Neural crest cell (in vitro differentiated cells): ENCODE results near the gene CHAF1B. TPM values are rescaled to one million over a fixed set of nuclear protein-coding genes. Genes with fewer than 3 reads are reported as not detected.

Experiments used
- DNase-seq: peaks from one replicate; pipeline ENCODE4 v3.0.0; 2021; ENCODE audit warnings: low read depth, mixed read lengths, low spot score
- H3K27ac Mint-ChIP-seq: one replicate; pipeline ENCODE4 v1.8.0; 2021; ENCODE audit warnings: mild to moderate bottlenecking, mixed read lengths; ENCODE audit not compliant: unreplicated experiment
- H3K27me3 Mint-ChIP-seq: 2 replicates; pipeline ENCODE4 v1.8.0; 2021; ENCODE audit warnings: low read depth, mild to moderate bottlenecking, mixed read lengths
- H3K36me3 Mint-ChIP-seq: 2 replicates; pipeline ENCODE4 v1.8.0; 2021; ENCODE audit warnings: low read depth, mild to moderate bottlenecking, mixed read lengths
- H3K4me1 Mint-ChIP-seq: 2 replicates; pipeline ENCODE4 v1.8.0; 2021; ENCODE audit warnings: mixed read lengths
- H3K4me3 Mint-ChIP-seq: one replicate; pipeline ENCODE4 v1.8.0; 2021; ENCODE audit warnings: mild to moderate bottlenecking, mixed read lengths
- H3K9me3 Mint-ChIP-seq: 2 replicates; pipeline ENCODE4 v1.8.0; 2021; ENCODE audit warnings: mixed read lengths
- CTCF ChIP-seq: fragments of 200-600 bp; sonication (generic); conservative IDR thresholded peaks from 2 replicates; pipeline ENCODE4 v1.5.0; 2021; ENCODE audit warnings: antibody characterized with exemption, mild to moderate bottlenecking
- total RNA-seq: library from RNA; stranded (reverse); gene quantifications from 2 replicates; pipeline ENCODE4 v1.2.1, GENCODE V29; 2021

Gene CHAF1B
- total RNA-seq, 1 donor from 2014 or later, result 32.3 TPM

DNA sequence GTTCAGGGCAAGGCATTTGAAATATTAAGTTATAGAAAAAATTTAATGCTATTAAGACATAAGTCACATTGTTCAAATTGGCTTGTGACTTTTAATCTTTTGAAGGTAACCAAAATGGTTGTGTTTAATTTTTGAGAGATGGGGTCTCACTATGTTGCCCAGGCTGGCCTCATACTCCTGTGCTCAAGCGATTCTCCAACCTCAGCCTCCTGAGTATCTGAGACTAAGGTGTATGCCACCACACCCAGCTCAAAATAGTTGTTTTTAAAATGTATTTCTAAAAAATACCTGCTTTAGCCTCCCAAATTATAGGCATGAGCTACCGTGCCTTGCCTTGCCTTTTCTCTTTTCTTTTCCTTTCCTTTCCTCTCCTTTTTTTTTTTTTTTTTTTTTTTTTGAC is 26.0 kb upstream of the CHAF1B start:
- Mint-ChIP-seq H3K36me3 (peaks cover 31% of the 10 kb centered on the region), H3K4me3 (no peak overlapping the region), H3K9me3 (no peaks in the 10 kb centered on the region), H3K27me3 (no peaks in the 10 kb centered on the region), H3K27ac (no peak overlapping the region), H3K4me1 (peaks cover 10% of the 10 kb centered on the region)
- no peak for DNase-seq
- no peak for TF ChIP-seq CTCF

GRCh38 chr21:36369064-36369685 is 16.0 kb upstream of the CHAF1B start:
- DNase-seq, result no peak
- no peaks in the 10 kb centered on the region for H3K9me3 Mint-ChIP-seq
- no peaks in the 10 kb centered on the region for H3K4me1 Mint-ChIP-seq
- H3K27ac Mint-ChIP-seq, result no peak overlapping the region
- H3K27me3 Mint-ChIP-seq, result no peaks in the 10 kb centered on the region
- TF ChIP-seq CTCF, result no peak
- peaks cover 30% of the 10 kb centered on the region for H3K36me3 Mint-ChIP-seq
- H3K4me3 Mint-ChIP-seq, result no peak overlapping the region

- H3K36me3 Mint-ChIP-seq, result peaks cover 21% of the 10 kb centered on the region
- H3K4me1 Mint-ChIP-seq, result no peaks in the 10 kb centered on the region
- TF ChIP-seq CTCF, result no peak
- H3K9me3 Mint-ChIP-seq, result no peaks in the 10 kb centered on the region
- H3K27me3 Mint-ChIP-seq, result no peaks in the 10 kb centered on the region
- DNase-seq, result no peak
- H3K27ac Mint-ChIP-seq, result no peak overlapping the region
- no peak overlapping the region for H3K4me3 Mint-ChIP-seq
Measured at GRCh38 chr21:36375994-36376393, 9.2 kb upstream of the CHAF1B start.

- H3K36me3 Mint-ChIP-seq, result peaks cover 17% of the 10 kb centered on the region
- peaks cover 3% of the 10 kb centered on the region for H3K9me3 Mint-ChIP-seq
- no peak overlapping the region for H3K27ac Mint-ChIP-seq
- H3K27me3 Mint-ChIP-seq, result no peaks in the 10 kb centered on the region
- no peak overlapping the region for H3K4me3 Mint-ChIP-seq
- peaks cover 9% of the 10 kb centered on the region for H3K4me1 Mint-ChIP-seq
- no peak for DNase-seq
- TF ChIP-seq CTCF, result no peak
Measured at GRCh38 chr21:36377391-36377842, 7.8 kb upstream of the CHAF1B start.

DNA sequence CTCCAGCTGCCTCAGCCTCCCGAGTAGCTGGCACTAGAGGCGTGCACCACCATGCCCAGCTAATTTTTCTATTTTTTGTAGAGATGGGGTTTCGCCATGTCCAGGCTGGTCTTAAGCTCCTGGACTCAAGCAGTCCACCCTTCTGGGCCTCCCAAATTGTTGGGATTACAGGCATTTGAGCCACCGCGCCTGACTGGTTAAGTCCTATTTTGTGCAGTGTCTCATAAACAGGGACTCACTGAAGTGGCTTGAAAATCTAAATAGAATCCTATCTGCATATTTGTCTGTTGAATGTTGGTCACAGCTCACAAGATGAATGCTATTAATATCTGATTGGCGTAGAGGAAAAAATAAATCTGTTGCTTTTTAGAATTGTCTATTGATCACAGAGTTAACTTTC is 5.9 kb upstream of the CHAF1B start:
- TF ChIP-seq CTCF, result no peak
- no peak for DNase-seq
- H3K4me1 Mint-ChIP-seq, result peaks cover 9% of the 10 kb centered on the region
- H3K9me3 Mint-ChIP-seq, result peaks cover 3% of the 10 kb centered on the region
- H3K36me3 Mint-ChIP-seq, result peaks cover 12% of the 10 kb centered on the region
- H3K27ac Mint-ChIP-seq, result no peak overlapping the region
- no peaks in the 10 kb centered on the region for H3K27me3 Mint-ChIP-seq
- H3K4me3 Mint-ChIP-seq, result no peak overlapping the region
